HepG2 (cell line): ENCODE results near the gene SETD1B. TPM values are rescaled to one million over a fixed set of nuclear protein-coding genes. Genes with fewer than 3 reads are reported as not detected.

ENCODE experiments used
- ATF7 ChIP-seq, 2 experiments: fragments of 450-650 bp in 1 of 2; sonication (generic) in 1 of 2; formaldehyde crosslinking in 1 of 2; IDR thresholded peaks; 2 replicates each; pipeline versions ENCODE4 v1.4.0 to v1.6.1; 2016 to 2020; ENCODE audit warnings: antibody characterized with exemption in 1 of 2, mild to moderate bottlenecking in 1 of 2, missing genetic modification reagents in 1 of 2
- BCL6 ChIP-seq: IDR thresholded peaks from 2 replicates; pipeline ENCODE4 v1.6.1; 2016; ENCODE audit warnings: missing genetic modification reagents, missing compliant biosample characterization
- BCLAF1 ChIP-seq: fragments of 450-650 bp; IDR thresholded peaks from 2 replicates; pipeline ENCODE4 v1.6.1; 2017; ENCODE audit warnings: mild to moderate bottlenecking
- CCAR2 ChIP-seq: fragments of 200-400 bp; formaldehyde crosslinking; optimal IDR thresholded peaks from 2 replicates; pipeline ENCODE3; 2018; ENCODE audit warnings: low read depth, mild to moderate bottlenecking, low read length, moderate library complexity
- JUNB ChIP-seq: sonication (generic); formaldehyde crosslinking; IDR thresholded peaks from 2 replicates; pipeline ENCODE4 v1.8.0; 2022; ENCODE audit warnings: missing genetic modification reagents, mild to moderate bottlenecking, borderline replicate concordance
- NFIC ChIP-seq: IDR thresholded peaks from 2 replicates; pipeline ENCODE4 v1.6.1; 2012; ENCODE audit warnings: mild to moderate bottlenecking, low read length, inconsistent platforms
- RELA ChIP-seq: sonication (generic); formaldehyde crosslinking; IDR thresholded peaks from 2 replicates; pipeline ENCODE4 v1.4.0; 2020; ENCODE audit warnings: missing genetic modification reagents
- SIN3B ChIP-seq: fragments of 150-350 bp; IDR thresholded peaks from 2 replicates; pipeline ENCODE4 v1.6.1; 2014; ENCODE audit warnings: low read length
- SMARCC2 ChIP-seq: fragments of 450-650 bp; IDR thresholded peaks from 2 replicates; pipeline ENCODE4 v1.6.1; 2017; ENCODE audit warnings: antibody characterized with exemption, mild to moderate bottlenecking
- TRIM24 ChIP-seq: sonication (generic); formaldehyde crosslinking; IDR thresholded peaks from 2 replicates; pipeline ENCODE4 v1.8.0; 2022; ENCODE audit warnings: mild to moderate bottlenecking, missing genetic modification reagents
- U2AF1 ChIP-seq: fragments of 200-400 bp; formaldehyde crosslinking; optimal IDR thresholded peaks from 2 replicates; pipeline ENCODE3; 2017; ENCODE audit warnings: mild to moderate bottlenecking, low read depth, low read length
- ZBTB40 ChIP-seq, 2 experiments: fragments of 450-650 bp in 1 of 2; sonication (generic) in 1 of 2; formaldehyde crosslinking in 1 of 2; IDR thresholded peaks; 2 replicates each; pipeline versions ENCODE4 v1.6.1 to v1.8.0; 2016 to 2022; ENCODE audit warnings: antibody characterized with exemption in 1 of 2, mild to moderate bottlenecking in 1 of 2, missing genetic modification reagents in 1 of 2
- ZNF274 ChIP-seq: sonication (generic); formaldehyde crosslinking; IDR thresholded peaks from 2 replicates; pipeline ENCODE4 v1.5.1; 2020; ENCODE audit warnings: mild to moderate bottlenecking, missing genetic modification reagents
- ZNF282 ChIP-seq: fragments of 450-650 bp; IDR thresholded peaks from 2 replicates; pipeline ENCODE4 v1.6.1; 2018; ENCODE audit not compliant: partially characterized antibody
- ZNF547 ChIP-seq: sonication (generic); formaldehyde crosslinking; IDR thresholded peaks from 2 replicates; pipeline ENCODE4 v1.5.1; 2020; ENCODE audit warnings: mild to moderate bottlenecking, missing genetic modification reagents
- polyA plus RNA-seq, 8 experiments: library from polyadenylated mRNA; depleted of rRNA in 3 of 8; stranded (reverse) in 7 of 8; unstranded in 1 of 8; fragments of >200 nt; fragmentation: Illumina TruSeq in 4 of 8; extraction: Trizol in 4 of 8; gene quantifications; 2 replicates each; pipeline versions ENCODE4 v1.2.1 to v1.2.3, GENCODE V29; 2011 to 2016; ENCODE audit warnings: low read depth in 4 of 8, missing spikeins in 1 of 8, mixed read lengths in 1 of 8; ENCODE audit not compliant: insufficient read depth in 1 of 8
- total RNA-seq, 5 experiments: library from RNA; depleted of rRNA; stranded (reverse); fragments of >200 nt; fragmentation: Illumina TruSeq; extraction: Trizol; gene quantifications; 2 replicates each; pipeline ENCODE4 v1.2.3, GENCODE V29; 2016; ENCODE audit warnings: low read depth in 1 of 5
- TF ChIP-seq, protein P1 (sequence below): sonication (generic); formaldehyde crosslinking; IDR thresholded peaks from 2 replicates; pipeline ENCODE4 v1.8.0; 2023; ENCODE audit warnings: mild to moderate bottlenecking, missing genetic modification reagents

SETD1B gene
- total and polyA plus RNA-seq, 2 of the 13 experiments (the other 11 are each of a cell fraction or from before 2014, with no cell fraction given): 1.1 to 1.4 TPM

- TF ChIP-seq ZBTB40 (IDR thresholded peaks at IDR 0.05) (no peak), ZBTB40 (CRISPR knock-in tag; IDR thresholded peaks at IDR 0.05) (no peak; the same call in 1 of the 2 replicates), U2AF1 (no peak), SMARCC2 (no peak), BCL6 (CRISPR knock-in tag) (peak; percentile 31), ZNF274 (CRISPR knock-in tag) (no peak), SIN3B (no peak), ATF7 (IDR thresholded peaks at IDR 0.05) (no peak), ATF7 (CRISPR knock-in tag; IDR thresholded peaks at IDR 0.05) (peak; percentile 9; the same call in 1 of the 2 replicates), ZNF547 (0 out of 2 replicates have a peak, but pooled peaks have one; percentile 14), CCAR2 (no peak), JUNB (CRISPR knock-in tag) (no peak), RELA (peak; percentile 16; the same call in 1 of the 2 replicates), BCLAF1 (no peak), NFIC (no peak), ZNF282 (no peak), TRIM24 (CRISPR knock-in tag) (no peak)
- TF ChIP-seq, protein P1, sequence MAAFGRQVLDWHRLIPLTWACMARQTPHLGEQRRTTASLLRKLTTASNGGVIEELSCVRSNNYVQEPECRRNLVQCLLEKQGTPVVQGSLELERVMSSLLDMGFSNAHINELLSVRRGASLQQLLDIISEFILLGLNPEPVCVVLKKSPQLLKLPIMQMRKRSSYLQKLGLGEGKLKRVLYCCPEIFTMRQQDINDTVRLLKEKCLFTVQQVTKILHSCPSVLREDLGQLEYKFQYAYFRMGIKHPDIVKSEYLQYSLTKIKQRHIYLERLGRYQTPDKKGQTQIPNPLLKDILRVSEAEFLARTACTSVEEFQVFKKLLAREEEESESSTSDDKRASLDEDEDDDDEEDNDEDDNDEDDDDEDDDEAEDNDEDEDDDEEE (CRISPR knock-in tag): no peak
These were observed 11.0 kb upstream of the SETD1B start (continued) for GRCh38 chr12:121792607-121793439.
